NB4 (cell line): ENCODE data around the gene GAPDHS.

Source experiments
- DNase-seq: peaks from one replicate; pipeline ENCODE4 v3.0.0; 2010; ENCODE audit warnings: low read depth
- H3K4me3 ChIP-seq: one replicate; pipeline ENCODE4 v1.5.1; 2011; ENCODE audit warnings: mild to moderate bottlenecking, low read depth, low read length, moderate library complexity
- CTCF ChIP-seq: IDR thresholded peaks from one replicate; pipeline ENCODE4 v1.5.1; 2012; ENCODE audit warnings: low read depth, low read length
- MAX ChIP-seq: IDR thresholded peaks from 2 replicates; pipeline ENCODE4 v1.6.1; 2011; ENCODE audit warnings: low read depth, low read length
- MYC ChIP-seq: IDR thresholded peaks from 2 replicates; pipeline ENCODE4 v1.6.1; 2011; ENCODE audit warnings: low read depth, low read length
- POLR2A ChIP-seq: IDR thresholded peaks from 2 replicates; pipeline ENCODE4 v1.6.1; 2011; ENCODE audit warnings: mild to moderate bottlenecking; ENCODE audit not compliant: insufficient read length; ENCODE audit errors: extremely low read depth

Gene GAPDHS

GRCh38 chr19:35560271-35560670 is 27.0 kb downstream of the GAPDHS start:
- DNase-seq, result no peak
- no peak overlapping the region for H3K4me3 ChIP-seq
- TF ChIP-seq MYC (no peak), MAX (no peak), CTCF (no peak), POLR2A (no peak)

- no peak for DNase-seq
- TF ChIP-seq MAX, result no peak
- TF ChIP-seq POLR2A, result no peak
- no peak for TF ChIP-seq MYC
- no peak for TF ChIP-seq CTCF
- no peak overlapping the region for H3K4me3 ChIP-seq
Measured at GRCh38 chr19:35560677-35561076, 27.4 kb downstream of the GAPDHS start.

- no peak for TF ChIP-seq MYC
- TF ChIP-seq POLR2A, result no peak
- TF ChIP-seq CTCF, result no peak
- no peak for TF ChIP-seq MAX
- no peak overlapping the region for H3K4me3 ChIP-seq
- no peak for DNase-seq
Measured at GRCh38 chr19:35561436-35561835, 28.2 kb downstream of the GAPDHS start.

- no peak overlapping the region for H3K4me3 ChIP-seq
- no peak for DNase-seq
- TF ChIP-seq MYC (no peak), CTCF (no peak), MAX (no peak), POLR2A (no peak)
Measured at GRCh38 chr19:35562336-35562735, 29.1 kb downstream of the GAPDHS start.

- DNase-seq, result no peak
- no peak overlapping the region for H3K4me3 ChIP-seq
- TF ChIP-seq POLR2A (no peak), CTCF (no peak), MAX (no peak), MYC (no peak)
Measured at GRCh38 chr19:35562776-35563175, 29.5 kb downstream of the GAPDHS start.

GRCh38 chr19:35563207-35563829 is 30.1 kb downstream of the GAPDHS start, which contains the start of gene ATP4A:
Gene ATP4A (minus strand): TSS chr19:35563658. CDS start chr19:35563629, 29 bp downstream.
- DNase-seq, result no peak
- no peak within 1 kb of the TSS for H3K4me3 ChIP-seq
- no peak for TF ChIP-seq CTCF
- no peak for TF ChIP-seq MYC
- TF ChIP-seq POLR2A, result no peak
- TF ChIP-seq MAX, result no peak
